HepG2 (cell line): ENCODE measurements around the gene THSD8. TPM values are rescaled to one million over a fixed set of nuclear protein-coding genes. Genes with fewer than 3 reads are reported as not detected.

ENCODE experiments used
- ARID4A ChIP-seq: sonication (generic); formaldehyde crosslinking; IDR thresholded peaks from 2 replicates; pipeline ENCODE4 v1.5.0; 2020; ENCODE audit warnings: mild to moderate bottlenecking, missing genetic modification reagents, borderline replicate concordance
- ATF4 ChIP-seq, 2 experiments: fragments of 450-650 bp in 1 of 2; sonication (generic) in 1 of 2; formaldehyde crosslinking; IDR thresholded peaks; 2 replicates each; pipeline versions ENCODE4 v1.5.0 to v1.8.0; 2020 to 2022; ENCODE audit warnings: mild to moderate bottlenecking in 1 of 2, missing genetic modification reagents in 1 of 2
- CBFB ChIP-seq: sonication (generic); formaldehyde crosslinking; IDR thresholded peaks from 2 replicates; pipeline ENCODE4 v1.4.0; 2020; ENCODE audit warnings: missing genetic modification reagents
- ESRRA ChIP-seq: sonication (generic); formaldehyde crosslinking; IDR thresholded peaks from 2 replicates; pipeline ENCODE4 v1.5.1; 2020; ENCODE audit warnings: mild to moderate bottlenecking, low read depth, missing genetic modification reagents
- FOXC1 ChIP-seq: sonication (generic); formaldehyde crosslinking; IDR thresholded peaks from 2 replicates; pipeline ENCODE4 v1.8.0; 2022; ENCODE audit warnings: mild to moderate bottlenecking, missing genetic modification reagents, borderline replicate concordance
- JARID2 ChIP-seq: sonication (generic); formaldehyde crosslinking; IDR thresholded peaks from 2 replicates; pipeline ENCODE4 v1.8.1; 2023; ENCODE audit warnings: missing genetic modification reagents, inconsistent platforms; ENCODE audit not compliant: insufficient replicate concordance
- NAIF1 ChIP-seq: sonication (generic); formaldehyde crosslinking; IDR thresholded peaks from 2 replicates; pipeline ENCODE4 v1.5.0; 2020; ENCODE audit warnings: mild to moderate bottlenecking, missing genetic modification reagents, borderline replicate concordance
- RORA ChIP-seq: sonication (generic); formaldehyde crosslinking; IDR thresholded peaks from 2 replicates; pipeline ENCODE4 v1.5.0; 2020; ENCODE audit warnings: mild to moderate bottlenecking, missing genetic modification reagents, moderate library complexity
- SIX4 ChIP-seq: sonication (generic); formaldehyde crosslinking; IDR thresholded peaks from 2 replicates; pipeline ENCODE4 v1.4.0; 2020; ENCODE audit warnings: missing genetic modification reagents
- ZBTB8A ChIP-seq: sonication (generic); formaldehyde crosslinking; IDR thresholded peaks from 2 replicates; pipeline ENCODE4 v1.4.0; 2020; ENCODE audit warnings: mild to moderate bottlenecking, low read depth, missing genetic modification reagents, borderline replicate concordance
- ZNF510 ChIP-seq: sonication (generic); formaldehyde crosslinking; IDR thresholded peaks from 2 replicates; pipeline ENCODE4 v1.4.0; 2020; ENCODE audit warnings: low read depth, mild to moderate bottlenecking, missing genetic modification reagents
- ZNF761 ChIP-seq: sonication (generic); formaldehyde crosslinking; conservative IDR thresholded peaks from 2 replicates; pipeline ENCODE4 v1.4.0; 2020; ENCODE audit warnings: mild to moderate bottlenecking, missing genetic modification reagents
- ZNF788 ChIP-seq: sonication (generic); formaldehyde crosslinking; IDR thresholded peaks from 2 replicates; pipeline ENCODE4 v1.5.0; 2020; ENCODE audit warnings: mild to moderate bottlenecking, missing genetic modification reagents, borderline replicate concordance
- ZNF839 ChIP-seq: sonication (generic); formaldehyde crosslinking; IDR thresholded peaks from 2 replicates; pipeline ENCODE4 v1.4.0; 2020; ENCODE audit warnings: missing genetic modification reagents, mild to moderate bottlenecking, borderline replicate concordance
- polyA plus RNA-seq, 8 experiments: library from polyadenylated mRNA; depleted of rRNA in 3 of 8; stranded (reverse) in 7 of 8; unstranded in 1 of 8; fragments of >200 nt; fragmentation: Illumina TruSeq in 4 of 8; extraction: Trizol in 4 of 8; gene quantifications; 2 replicates each; pipeline versions ENCODE4 v1.2.1 to v1.2.3, GENCODE V29; 2011 to 2016; ENCODE audit warnings: low read depth in 4 of 8, missing spikeins in 1 of 8, mixed read lengths in 1 of 8; ENCODE audit not compliant: insufficient read depth in 1 of 8
- total RNA-seq, 5 experiments: library from RNA; depleted of rRNA; stranded (reverse); fragments of >200 nt; fragmentation: Illumina TruSeq; extraction: Trizol; gene quantifications; 2 replicates each; pipeline ENCODE4 v1.2.3, GENCODE V29; 2016; ENCODE audit warnings: low read depth in 1 of 5
- TF ChIP-seq, protein P1 (sequence below): sonication (generic); formaldehyde crosslinking; IDR thresholded peaks from 2 replicates; pipeline ENCODE4 v1.5.0; 2020; ENCODE audit warnings: mild to moderate bottlenecking, missing genetic modification reagents
- TF ChIP-seq, protein P2 (sequence below): sonication (generic); formaldehyde crosslinking; IDR thresholded peaks from 2 replicates; pipeline ENCODE4 v1.4.0; 2020; ENCODE audit warnings: missing genetic modification reagents

The THSD8 gene
- total and polyA plus RNA-seq, 2 of the 13 experiments (the other 11 are each of a cell fraction or from before 2014, with no cell fraction given) = 4.8 to 14.9 TPM

DNA sequence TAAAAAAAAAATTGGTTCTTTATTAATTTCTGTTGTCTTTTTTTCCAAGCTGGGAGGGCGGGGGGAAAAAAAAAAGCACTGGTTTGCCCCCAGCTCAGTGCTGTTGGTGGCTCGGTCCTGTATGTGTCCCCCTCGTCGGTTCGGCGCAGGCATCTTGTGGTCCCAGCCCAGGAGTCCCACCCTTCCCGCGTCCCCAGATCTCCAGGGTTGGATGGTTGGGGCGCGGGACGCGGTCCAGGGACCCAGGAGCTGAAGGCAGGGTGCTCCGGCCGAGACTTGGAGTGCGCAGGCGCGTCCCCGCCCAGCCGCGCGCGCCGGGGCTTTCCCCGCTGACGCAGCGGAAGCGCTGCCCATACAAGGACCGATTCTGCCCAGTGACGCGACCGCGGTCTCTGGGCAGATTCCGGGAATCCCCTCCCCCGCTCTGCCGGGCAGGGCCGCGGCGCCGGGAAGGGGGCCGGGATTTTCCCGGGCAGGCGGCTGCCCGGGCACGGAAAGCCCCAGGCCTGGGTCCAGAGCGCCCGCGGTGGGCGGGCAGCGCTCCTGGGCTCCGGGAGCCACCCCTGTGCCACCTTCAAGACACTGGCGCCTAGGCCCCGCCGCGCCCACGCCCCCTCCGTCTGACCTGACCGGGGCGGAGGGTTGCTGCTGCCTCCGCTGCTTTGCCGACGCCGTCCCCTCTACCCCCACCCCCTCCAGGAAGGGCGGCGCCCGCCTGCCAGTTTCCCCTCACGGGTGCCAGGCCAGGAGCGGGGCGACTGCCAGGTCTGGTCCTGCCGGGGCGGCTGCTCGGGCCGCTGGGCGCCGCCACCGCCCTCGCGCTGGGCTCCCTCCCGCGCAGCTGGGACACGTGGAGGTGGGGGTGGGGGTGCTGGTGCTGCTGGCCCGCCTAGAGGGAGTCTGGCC lies 8.3 kb upstream of the THSD8 start (continued):
- TF ChIP-seq ESRRA (CRISPR knock-in tag) (no peak; the same call in 1 of the 2 replicates), SIX4 (CRISPR knock-in tag) (no peak), ZNF510 (CRISPR knock-in tag) (no peak), RORA (no peak), ZNF761 (CRISPR knock-in tag) (peak; percentile 80; the same call in 1 of the 2 replicates), ZNF839 (CRISPR knock-in tag) (no peak), ZBTB8A (CRISPR knock-in tag) (peak; percentile 31; the same call in 1 of the 2 replicates), JARID2 (no peak), ATF4 (CRISPR knock-in tag; IDR thresholded peaks at IDR 0.05) (peak in 1 of 2 experiments; percentile 36; a peak in 1 of 4 replicates), NAIF1 (CRISPR knock-in tag) (no peak; the same call in 1 of the 2 replicates), ARID4A (CRISPR knock-in tag) (peak; percentile 89), ZNF788 (CRISPR knock-in tag) (peak; percentile 33; the same call in 1 of the 2 replicates), FOXC1 (CRISPR knock-in tag) (no peak), CBFB (CRISPR knock-in tag) (peak; percentile 27; the same call in 1 of the 2 replicates)
- TF ChIP-seq, protein P1, sequence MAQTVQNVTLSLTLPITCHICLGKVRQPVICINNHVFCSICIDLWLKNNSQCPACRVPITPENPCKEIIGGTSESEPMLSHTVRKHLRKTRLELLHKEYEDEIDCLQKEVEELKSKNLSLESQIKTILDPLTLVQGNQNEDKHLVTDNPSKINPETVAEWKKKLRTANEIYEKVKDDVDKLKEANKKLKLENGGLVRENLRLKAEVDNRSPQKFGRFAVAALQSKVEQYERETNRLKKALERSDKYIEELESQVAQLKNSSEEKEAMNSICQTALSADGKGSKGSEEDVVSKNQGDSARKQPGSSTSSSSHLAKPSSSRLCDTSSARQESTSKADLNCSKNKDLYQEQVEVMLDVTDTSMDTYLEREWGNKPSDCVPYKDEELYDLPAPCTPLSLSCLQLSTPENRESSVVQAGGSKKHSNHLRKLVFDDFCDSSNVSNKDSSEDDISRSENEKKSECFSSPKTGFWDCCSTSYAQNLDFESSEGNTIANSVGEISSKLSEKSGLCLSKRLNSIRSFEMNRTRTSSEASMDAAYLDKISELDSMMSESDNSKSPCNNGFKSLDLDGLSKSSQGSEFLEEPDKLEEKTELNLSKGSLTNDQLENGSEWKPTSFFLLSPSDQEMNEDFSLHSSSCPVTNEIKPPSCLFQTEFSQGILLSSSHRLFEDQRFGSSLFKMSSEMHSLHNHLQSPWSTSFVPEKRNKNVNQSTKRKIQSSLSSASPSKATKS (CRISPR knock-in tag) = no peak
- TF ChIP-seq, protein P2, sequence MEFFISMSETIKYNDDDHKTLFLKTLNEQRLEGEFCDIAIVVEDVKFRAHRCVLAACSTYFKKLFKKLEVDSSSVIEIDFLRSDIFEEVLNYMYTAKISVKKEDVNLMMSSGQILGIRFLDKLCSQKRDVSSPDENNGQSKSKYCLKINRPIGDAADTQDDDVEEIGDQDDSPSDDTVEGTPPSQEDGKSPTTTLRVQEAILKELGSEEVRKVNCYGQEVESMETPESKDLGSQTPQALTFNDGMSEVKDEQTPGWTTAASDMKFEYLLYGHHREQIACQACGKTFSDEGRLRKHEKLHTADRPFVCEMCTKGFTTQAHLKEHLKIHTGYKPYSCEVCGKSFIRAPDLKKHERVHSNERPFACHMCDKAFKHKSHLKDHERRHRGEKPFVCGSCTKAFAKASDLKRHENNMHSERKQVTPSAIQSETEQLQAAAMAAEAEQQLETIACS (CRISPR knock-in tag) = no peak
